HepG2 (cell line): ENCODE measurements around the gene GPN2. TPM values are rescaled to one million over a fixed set of nuclear protein-coding genes. Genes with fewer than 3 reads are reported as not detected.

ENCODE experiments used
- AHDC1 ChIP-seq: sonication (generic); formaldehyde crosslinking; IDR thresholded peaks from 2 replicates; pipeline ENCODE4 v1.5.1; 2020; ENCODE audit warnings: mild to moderate bottlenecking, missing genetic modification reagents, borderline replicate concordance
- ATF7-NPFF ChIP-seq: sonication (generic); formaldehyde crosslinking; IDR thresholded peaks from 2 replicates; pipeline ENCODE4 v1.8.1; 2023; ENCODE audit warnings: mild to moderate bottlenecking, low read depth, missing genetic modification reagents, moderate library complexity
- CREB3 ChIP-seq: sonication (generic); formaldehyde crosslinking; IDR thresholded peaks from 2 replicates; pipeline ENCODE4 v1.5.0; 2020; ENCODE audit warnings: missing genetic modification reagents
- FOXK2 ChIP-seq: fragments of 450-650 bp; IDR thresholded peaks from 2 replicates; pipeline ENCODE4 v1.6.1; 2016
- GTF3A ChIP-seq: sonication (generic); formaldehyde crosslinking; conservative IDR thresholded peaks from 2 replicates; pipeline ENCODE4 v1.4.0; 2020; ENCODE audit warnings: mild to moderate bottlenecking, missing genetic modification reagents
- HOXA3 ChIP-seq: sonication (generic); formaldehyde crosslinking; IDR thresholded peaks from 2 replicates; pipeline ENCODE4 v1.5.0; 2020; ENCODE audit warnings: missing genetic modification reagents
- RERE ChIP-seq: IDR thresholded peaks from 2 replicates; pipeline ENCODE4 v1.6.1; 2016; ENCODE audit warnings: low read depth, missing genetic modification reagents, missing compliant biosample characterization
- ZMAT5 ChIP-seq: sonication (generic); formaldehyde crosslinking; IDR thresholded peaks from 2 replicates; pipeline ENCODE4 v1.5.0; 2020; ENCODE audit warnings: mild to moderate bottlenecking, low read depth, missing genetic modification reagents, borderline replicate concordance
- ZMYM3 ChIP-seq: sonication (generic); formaldehyde crosslinking; IDR thresholded peaks from 2 replicates; pipeline ENCODE4 v1.5.1; 2020; ENCODE audit warnings: mild to moderate bottlenecking, missing genetic modification reagents
- ZNF180 ChIP-seq: sonication (generic); formaldehyde crosslinking; IDR thresholded peaks from 2 replicates; pipeline ENCODE4 v1.4.0; 2020; ENCODE audit warnings: low read depth, missing genetic modification reagents, borderline replicate concordance
- ZNF263 ChIP-seq: sonication (generic); formaldehyde crosslinking; IDR thresholded peaks from 2 replicates; pipeline ENCODE4 v1.4.0; 2020; ENCODE audit warnings: missing genetic modification reagents
- ZNF468 ChIP-seq: sonication (generic); formaldehyde crosslinking; IDR thresholded peaks from 2 replicates; pipeline ENCODE4 v1.8.0; 2022; ENCODE audit warnings: mild to moderate bottlenecking, moderate library complexity, missing genetic modification reagents
- ZNF704 ChIP-seq: sonication (generic); formaldehyde crosslinking; IDR thresholded peaks from 2 replicates; pipeline ENCODE4 v1.8.1; 2023; ENCODE audit warnings: mild to moderate bottlenecking, inconsistent platforms, moderate library complexity, missing genetic modification reagents, borderline replicate concordance
- ZNF788 ChIP-seq: sonication (generic); formaldehyde crosslinking; IDR thresholded peaks from 2 replicates; pipeline ENCODE4 v1.5.0; 2020; ENCODE audit warnings: mild to moderate bottlenecking, missing genetic modification reagents, borderline replicate concordance
- polyA plus RNA-seq, 8 experiments: library from polyadenylated mRNA; depleted of rRNA in 3 of 8; stranded (reverse) in 7 of 8; unstranded in 1 of 8; fragments of >200 nt; fragmentation: Illumina TruSeq in 4 of 8; extraction: Trizol in 4 of 8; gene quantifications; 2 replicates each; pipeline versions ENCODE4 v1.2.1 to v1.2.3, GENCODE V29; 2011 to 2016; ENCODE audit warnings: low read depth in 4 of 8, missing spikeins in 1 of 8, mixed read lengths in 1 of 8; ENCODE audit not compliant: insufficient read depth in 1 of 8
- total RNA-seq, 5 experiments: library from RNA; depleted of rRNA; stranded (reverse); fragments of >200 nt; fragmentation: Illumina TruSeq; extraction: Trizol; gene quantifications; 2 replicates each; pipeline ENCODE4 v1.2.3, GENCODE V29; 2016; ENCODE audit warnings: low read depth in 1 of 5

The GPN2 gene
- total and polyA plus RNA-seq, 2 of the 13 experiments (the other 11 are each of a cell fraction or from before 2014, with no cell fraction given): 19.3 to 38.9 TPM

GRCh38 chr1:26910343-26911160, 20.5 kb upstream of the GPN2 start (continued):
- TF ChIP-seq HOXA3 (CRISPR knock-in tag): peak; percentile 44; the same call in 1 of the 2 replicates
- TF ChIP-seq ZMYM3 (CRISPR knock-in tag): peak; percentile 76
- peak; percentile 84; the same call in 1 of the 2 replicates for TF ChIP-seq FOXK2
- peak; percentile 83 for TF ChIP-seq CREB3 (CRISPR knock-in tag)
- TF ChIP-seq RERE (CRISPR knock-in tag): peak; percentile 85
- TF ChIP-seq GTF3A (CRISPR knock-in tag): no peak
- peak; percentile 76 for TF ChIP-seq AHDC1 (CRISPR knock-in tag)
- no peak for TF ChIP-seq ZNF704 (CRISPR knock-in tag)
- no peak for TF ChIP-seq ZNF180
- no peak for TF ChIP-seq ZNF263
- no peak for TF ChIP-seq ZNF468
- no peak for TF ChIP-seq ZMAT5 (CRISPR knock-in tag)
- TF ChIP-seq ZNF788: peak; percentile 41; the same call in 1 of the 2 replicates
- peak; percentile 60 for TF ChIP-seq ATF7-NPFF (CRISPR knock-in tag)
